HG02623 (cell line): ENCODE measurements around the gene OPN1SW.

ENCODE experiments used
- ATAC-seq: cut with Tn5 transposase; IDR thresholded peaks from one replicate; pipeline ENCODE4 v1.9.1; 2021; ENCODE audit warnings: moderate library complexity; ENCODE audit not compliant: unreplicated experiment

OPN1SW gene

GRCh38 chr7:128763541-128763940 is 12.1 kb downstream of the OPN1SW start:
- no peak for ATAC-seq

- ATAC-seq = no peak
Observed at GRCh38 chr7:128759242-128759641, 16.4 kb downstream of the OPN1SW start.

GRCh38 chr7:128758553-128758952 is 17.0 kb downstream of the OPN1SW start:
- ATAC-seq = no peak

GRCh38 chr7:128757203-128757602 is 18.4 kb downstream of the OPN1SW start:
- no peak for ATAC-seq

- ATAC-seq = no peak
Observed at GRCh38 chr7:128755819-128756476, 19.6 kb downstream of the OPN1SW start.

- no peak for ATAC-seq
Observed at GRCh38 chr7:128755075-128755818, 20.3 kb downstream of the OPN1SW start.

GRCh38 chr7:128752251-128752650 is 23.3 kb downstream of the OPN1SW start:
- no peak for ATAC-seq

- ATAC-seq = no peak
Observed at GRCh38 chr7:128747327-128748079, 28.1 kb downstream of the OPN1SW start.

GRCh38 chr7:128745706-128746105 is 29.9 kb downstream of the OPN1SW start:
- no peak for ATAC-seq

- no peak for ATAC-seq
Observed at GRCh38 chr7:128744366-128744905, 31.2 kb downstream of the OPN1SW start.

- no peak for ATAC-seq
Observed at GRCh38 chr7:128743112-128743772, 32.4 kb downstream of the OPN1SW start.

- no peak for ATAC-seq
Observed at GRCh38 chr7:128742206-128742605, 33.4 kb downstream of the OPN1SW start.

GRCh38 chr7:128741491-128741890 is 34.1 kb downstream of the OPN1SW start:
- no peak for ATAC-seq

GRCh38 chr7:128740996-128741395 is 34.6 kb downstream of the OPN1SW start:
- ATAC-seq = no peak

- ATAC-seq = no peak
Observed at GRCh38 chr7:128739990-128740682, 35.5 kb downstream of the OPN1SW start.

GRCh38 chr7:128739048-128739962 is 36.3 kb downstream of the OPN1SW start, which contains the start of gene CALU:
Gene CALU, plus strand, starts transcription at chr7:128739359. Its CDS starts 9,225 bp downstream, at chr7:128748584.
- ATAC-seq = peak; percentile 98

GRCh38 chr7:128738570-128739047 is 37.0 kb downstream of the OPN1SW start:
- peak; percentile 2 for ATAC-seq

GRCh38 chr7:128737867-128738385 is 37.7 kb downstream of the OPN1SW start:
- ATAC-seq = no peak

GRCh38 chr7:128737441-128737840 is 38.2 kb downstream of the OPN1SW start:
- no peak for ATAC-seq
